Left kidney (tissue), 1 donor: Measurements from ENCODE around the gene CACNA2D2. TPM values are rescaled to one million over a fixed set of nuclear protein-coding genes. Genes with fewer than 3 reads are reported as not detected.

ENCODE experiments used
- polyA plus RNA-seq: library from polyadenylated mRNA; unstranded; fragments of 120-200 nt; gene quantifications from one replicate; pipeline ENCODE4 v1.2.1, GENCODE V29; 2013; ENCODE audit not compliant: insufficient read length

CACNA2D2 gene
- polyA plus RNA-seq, 1 donor: 14.6 TPM

Other genes starting within 250 kb of the CACNA2D2 start
- 78.6 TPM for gene SEMA3B, start 234.5 kb downstream of the CACNA2D2 start, polyA plus RNA-seq
- gene LSMEM2, start 224.5 kb downstream of the CACNA2D2 start, polyA plus RNA-seq: 0.58 TPM
- 37.0 TPM for gene IFRD2, start 211.2 kb downstream of the CACNA2D2 start, polyA plus RNA-seq
- gene HYAL3, start 204.2 kb downstream of the CACNA2D2 start, polyA plus RNA-seq: 4.1 TPM
- 9.8 TPM for gene NAA80, start 204.2 kb downstream of the CACNA2D2 start, polyA plus RNA-seq
- gene HYAL1, start 200.1 kb downstream of the CACNA2D2 start, polyA plus RNA-seq: 6.5 TPM
- gene HYAL2, start 180.9 kb downstream of the CACNA2D2 start, polyA plus RNA-seq: 53.6 TPM
- gene TUSC2, start 175.4 kb downstream of the CACNA2D2 start, polyA plus RNA-seq: 22.0 TPM
- gene RASSF1, start 162.8 kb downstream of the CACNA2D2 start, polyA plus RNA-seq: 19.6 TPM
- gene ZMYND10, start 157.9 kb downstream of the CACNA2D2 start, polyA plus RNA-seq: 4.2 TPM
- 34.8 TPM for gene NPRL2, start 152.9 kb downstream of the CACNA2D2 start, polyA plus RNA-seq
- gene CYB561D2, start 152.8 kb downstream of the CACNA2D2 start, polyA plus RNA-seq: 14.1 TPM
- gene TMEM115, start 144.1 kb downstream of the CACNA2D2 start, polyA plus RNA-seq: 28.6 TPM
- gene C3orf18, start 64.1 kb upstream of the CACNA2D2 start, polyA plus RNA-seq: 19.4 TPM
- gene HEMK1, start 65.9 kb upstream of the CACNA2D2 start, polyA plus RNA-seq: 22.8 TPM
- gene CISH, start 108.1 kb upstream of the CACNA2D2 start, polyA plus RNA-seq: 29.4 TPM
- gene MAPKAPK3, start 113.5 kb upstream of the CACNA2D2 start, polyA plus RNA-seq: 49.1 TPM
- 2.1 TPM for gene DOCK3, start 171.3 kb upstream of the CACNA2D2 start, polyA plus RNA-seq